SIG-M5 (cell line): ENCODE data around the gene ANKS1A.
"Not testable (repeated sequence)": the region's sequence is repeated elsewhere in the genome, so short reads cannot be mapped to it uniquely, and the experiment has no call there.

ENCODE experiments used
- DNase-seq: peaks from one replicate; lab custom pipeline; 2025; lab: John Stamatoyannopoulos, UW

ANKS1A gene

DNA sequence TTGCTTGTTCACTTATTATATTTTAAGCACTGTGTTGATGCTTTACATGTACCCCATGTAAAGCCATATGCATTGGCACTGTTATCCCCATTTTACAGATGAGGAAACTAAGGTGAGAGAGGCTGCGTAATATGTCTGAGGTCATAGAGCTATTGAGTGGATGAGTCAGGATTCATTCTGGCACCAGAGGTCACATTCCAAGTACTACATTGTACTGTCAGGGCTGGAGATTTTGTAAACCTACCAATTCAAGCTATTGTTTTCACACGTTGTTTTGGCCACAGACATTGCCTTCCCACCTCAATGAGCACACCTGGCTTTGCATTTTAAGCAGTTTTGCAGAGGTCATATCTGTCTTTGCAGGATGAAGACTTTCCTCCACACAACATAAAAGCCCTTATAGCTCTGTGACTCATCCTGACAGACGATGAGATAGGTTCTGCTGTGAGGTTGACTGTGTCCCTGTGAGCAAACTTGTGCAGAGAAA lies 33.2 kb downstream of the ANKS1A start:
- no peak for DNase-seq

DNA sequence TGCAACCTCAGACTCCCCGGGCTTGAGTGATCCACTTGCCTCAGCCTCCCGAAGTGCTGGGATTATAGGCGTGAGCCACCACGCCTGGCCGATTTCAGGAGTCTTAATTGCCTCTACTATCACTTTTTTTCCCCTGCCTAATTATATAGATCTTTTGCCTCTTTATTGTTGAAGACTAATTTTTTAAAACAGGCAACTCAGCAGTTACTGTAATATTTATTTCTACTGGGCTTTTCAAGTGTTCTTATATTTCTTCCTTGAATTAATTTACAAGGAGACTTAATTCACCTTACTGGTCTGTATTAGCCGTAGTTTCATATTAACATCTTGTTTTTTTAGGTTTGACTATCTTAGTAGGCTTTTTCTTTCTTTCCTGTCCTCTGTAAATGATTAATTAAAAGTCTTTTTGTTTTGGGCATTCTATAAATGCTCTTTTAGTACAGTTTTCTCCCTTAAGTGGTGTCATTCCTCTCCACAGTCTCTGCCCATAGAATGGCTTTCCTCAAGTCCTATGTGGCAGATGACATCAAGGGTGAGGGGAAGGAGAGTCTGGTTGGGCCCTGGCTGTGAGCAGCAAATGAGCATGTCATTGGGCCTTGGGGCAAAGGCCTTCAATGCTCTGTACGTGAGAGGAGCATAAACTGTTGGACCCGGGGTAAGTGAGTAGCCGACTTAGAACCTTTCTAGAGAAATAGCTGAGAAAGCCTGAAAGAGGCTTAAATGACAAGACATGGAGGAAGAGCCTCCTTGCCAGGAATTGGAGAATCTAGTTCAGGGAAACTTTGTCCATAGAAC lies 36.0 kb downstream of the ANKS1A start:
- no peak for DNase-seq

- no peak for DNase-seq
Observed at GRCh38 chr6:34926655-34927054, 37.6 kb downstream of the ANKS1A start.

GRCh38 chr6:34928220-34928619 lies 39.2 kb downstream of the ANKS1A start:
- no peak for DNase-seq

- DNase-seq = no peak
Observed at GRCh38 chr6:34928695-34929094, 39.6 kb downstream of the ANKS1A start.

DNA sequence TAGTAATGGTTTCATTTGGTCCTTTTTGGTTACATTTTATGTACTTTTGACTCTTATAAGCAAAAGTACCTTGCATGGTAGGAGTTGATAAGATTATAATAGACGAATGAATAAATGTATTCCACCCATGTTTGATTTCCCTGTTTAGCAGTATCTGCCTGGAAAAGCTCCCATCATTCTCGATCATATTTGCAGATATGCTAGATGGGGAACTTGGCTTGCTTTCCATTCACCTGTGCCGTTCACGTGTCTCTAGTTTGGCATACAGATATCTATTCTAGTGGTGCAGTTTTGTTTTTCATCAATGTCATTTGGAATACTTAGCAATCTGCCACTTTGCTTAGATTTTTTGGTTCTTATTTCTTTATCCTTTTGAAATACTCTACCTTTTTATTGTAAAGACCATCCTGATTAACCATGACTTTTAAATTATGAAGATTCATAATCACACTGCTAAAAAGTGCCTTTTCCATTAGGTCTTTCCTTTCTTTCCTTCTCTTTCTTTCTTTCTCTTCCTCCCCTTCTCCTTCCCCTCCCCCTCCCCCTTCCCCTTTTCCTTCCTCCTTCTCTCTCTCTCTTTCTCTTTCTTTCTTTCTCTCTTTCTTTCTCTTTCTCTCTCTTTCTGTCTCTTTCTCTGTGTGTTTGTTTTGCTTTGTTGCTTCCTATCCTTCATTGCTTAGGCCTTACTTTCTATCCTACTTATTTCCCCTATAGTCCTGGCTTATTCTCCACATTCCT lies 40.4 kb downstream of the ANKS1A start:
- no peak for DNase-seq

- DNase-seq = no peak
Observed at GRCh38 chr6:34930221-34930620, 41.2 kb downstream of the ANKS1A start.

DNA sequence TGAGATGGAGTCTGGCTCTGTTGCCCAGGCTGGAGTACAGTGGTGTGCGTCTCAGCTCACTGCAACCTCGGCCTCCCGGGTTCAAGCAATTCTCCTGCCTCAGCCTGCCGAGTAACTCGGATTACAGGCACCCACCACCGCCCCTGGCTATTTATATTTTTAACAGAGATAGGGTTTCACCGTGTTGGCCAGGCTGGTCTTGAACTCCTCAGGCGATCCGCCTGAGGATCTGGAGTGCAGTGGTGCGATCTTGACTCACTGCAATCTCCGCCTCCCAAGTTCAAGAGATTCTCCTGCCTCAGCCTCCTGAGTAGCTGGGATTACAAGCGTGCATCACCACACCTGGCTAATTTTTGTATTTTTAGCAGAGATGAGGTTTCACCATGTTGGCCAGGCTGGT lies 43.1 kb downstream of the ANKS1A start:
- DNase-seq = not testable (repeated sequence)

GRCh38 chr6:34934516-34934915 lies 45.5 kb downstream of the ANKS1A start:
- no peak for DNase-seq

DNA sequence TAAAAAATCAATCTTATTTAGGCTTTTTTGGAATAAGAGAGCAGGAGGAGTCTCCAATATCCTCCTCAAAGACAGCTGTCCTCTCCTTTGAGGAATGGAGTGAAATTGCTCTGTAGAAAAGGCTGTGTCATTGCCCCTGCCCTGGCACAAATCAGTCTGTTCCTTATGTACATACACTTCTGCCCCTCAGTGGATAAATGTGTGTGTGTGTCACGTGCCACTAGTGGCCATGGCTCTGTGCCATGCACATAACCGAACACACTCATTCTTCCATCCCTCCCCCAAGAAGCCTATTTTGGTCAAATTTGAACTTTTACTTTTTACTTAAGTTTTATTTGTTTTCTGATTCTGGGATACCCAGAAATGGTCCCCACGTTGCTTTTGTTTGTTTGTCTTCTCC lies 49.2 kb downstream of the ANKS1A start:
- DNase-seq = no peak

DNA sequence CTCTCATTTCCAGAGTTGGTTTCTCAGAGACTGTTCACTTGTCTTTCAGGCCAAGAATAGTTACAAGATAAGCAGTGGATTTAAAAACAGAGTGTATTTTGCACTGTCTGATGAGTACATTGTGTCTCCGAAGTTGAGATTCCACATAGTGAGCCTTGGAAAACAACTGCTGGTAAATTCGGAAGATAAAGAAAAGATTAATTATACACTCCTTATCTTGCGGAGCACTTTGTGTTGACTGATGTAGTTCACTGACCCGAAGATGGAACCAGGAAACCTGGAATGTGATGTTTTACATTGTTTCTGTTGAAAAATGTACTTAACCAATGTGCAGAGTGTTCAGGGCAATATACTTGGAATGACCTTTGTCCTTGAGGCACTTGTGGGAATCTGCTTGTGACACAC lies 51.0 kb downstream of the ANKS1A start:
- no peak for DNase-seq

- DNase-seq = no peak
Observed at GRCh38 chr6:34941421-34941820, 52.4 kb downstream of the ANKS1A start.

- no peak for DNase-seq
Observed at GRCh38 chr6:34945317-34945716, 56.3 kb downstream of the ANKS1A start.

- no peak for DNase-seq
Observed at GRCh38 chr6:34947561-34947960, 58.5 kb downstream of the ANKS1A start.

DNA sequence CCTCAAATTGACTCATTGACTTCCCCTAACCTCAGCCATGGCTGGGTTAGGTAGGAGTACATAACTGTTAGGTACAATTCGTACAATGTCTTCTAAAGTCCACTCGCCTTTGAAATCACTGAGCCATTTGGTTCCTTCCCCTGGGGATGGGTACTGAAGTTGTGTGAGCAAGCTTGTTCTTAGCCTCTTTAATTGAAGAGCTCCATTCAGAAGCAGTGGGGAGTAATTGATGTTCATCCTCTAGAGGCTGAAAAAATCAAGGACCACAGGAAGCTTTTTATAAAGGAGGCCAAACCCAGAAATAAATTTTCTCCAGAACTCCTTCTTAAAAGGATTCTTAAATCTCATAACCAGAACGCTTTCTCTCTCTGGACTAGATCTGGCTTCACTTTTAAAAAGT lies 60.6 kb downstream of the ANKS1A start:
- DNase-seq = no peak

DNA sequence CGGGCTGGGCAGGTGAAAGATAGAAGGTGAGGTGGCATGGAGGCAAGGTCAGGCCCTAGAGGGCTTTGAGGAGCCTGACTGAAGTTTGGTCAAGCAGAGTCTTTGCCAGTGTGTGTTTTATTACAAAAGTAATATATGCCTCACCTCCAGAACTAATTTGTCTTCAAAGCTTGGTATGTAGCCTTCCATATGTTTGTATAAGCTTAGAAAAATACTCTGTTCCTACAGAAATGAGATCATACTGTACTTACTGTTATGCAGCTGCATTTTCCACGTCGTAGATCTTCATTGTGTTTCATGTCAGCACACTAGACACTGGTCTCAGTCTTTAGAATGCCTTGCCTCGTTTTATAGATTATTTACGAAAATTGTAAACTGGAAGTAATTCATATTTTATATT lies 61.8 kb downstream of the ANKS1A start:
- DNase-seq = no peak

- DNase-seq = no peak
Observed at GRCh38 chr6:34951731-34952130, 62.7 kb downstream of the ANKS1A start.

GRCh38 chr6:34953061-34954025 lies 64.3 kb downstream of the ANKS1A start:
- DNase-seq = no peak

DNA sequence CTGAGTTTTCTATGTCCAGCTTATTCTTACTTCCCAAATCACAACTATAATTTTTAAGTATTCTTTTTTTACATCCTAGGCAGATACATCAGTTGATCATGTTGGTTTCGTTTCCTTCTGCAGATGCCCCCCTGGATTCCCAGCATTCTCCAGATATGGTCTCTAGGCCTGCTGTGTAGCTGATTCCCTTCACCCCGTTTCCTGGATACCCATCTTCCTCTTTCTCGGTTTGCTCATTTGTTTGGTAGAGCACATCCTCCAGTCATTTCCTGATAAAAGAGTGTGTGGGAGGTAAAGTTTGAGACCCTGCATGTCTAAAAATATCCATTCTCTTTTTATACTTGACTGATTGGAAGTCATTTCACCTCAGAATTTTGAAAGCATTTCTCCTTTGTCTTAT lies 66.4 kb downstream of the ANKS1A start:
- DNase-seq = no peak

DNA sequence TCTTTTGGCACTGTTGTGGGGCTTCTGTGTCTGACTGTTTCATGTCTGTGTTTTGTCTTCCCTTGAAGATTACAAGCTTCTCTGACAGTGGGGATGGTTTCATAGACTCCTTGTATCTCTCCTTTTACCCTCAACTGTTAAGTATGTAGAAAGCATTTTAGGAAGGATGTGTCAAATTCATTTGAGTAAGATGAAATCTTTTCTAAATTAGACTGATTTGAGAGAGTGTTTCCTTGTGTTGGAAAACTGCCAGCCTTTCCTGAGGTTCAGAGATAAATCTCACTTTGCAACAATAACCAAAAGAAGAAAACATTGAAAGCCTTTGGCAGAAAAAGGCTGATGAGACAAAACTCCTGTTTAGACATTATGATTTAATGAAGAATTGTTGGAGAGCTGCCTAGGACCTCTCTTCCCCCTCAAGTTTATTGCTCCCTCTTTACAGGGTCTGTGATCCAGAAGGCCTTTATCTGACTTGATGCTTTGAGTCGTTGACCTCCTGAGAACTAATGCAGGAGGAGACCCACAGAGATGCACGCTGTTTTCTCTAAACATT lies 68.3 kb downstream of the ANKS1A start:
- DNase-seq = no peak

DNA sequence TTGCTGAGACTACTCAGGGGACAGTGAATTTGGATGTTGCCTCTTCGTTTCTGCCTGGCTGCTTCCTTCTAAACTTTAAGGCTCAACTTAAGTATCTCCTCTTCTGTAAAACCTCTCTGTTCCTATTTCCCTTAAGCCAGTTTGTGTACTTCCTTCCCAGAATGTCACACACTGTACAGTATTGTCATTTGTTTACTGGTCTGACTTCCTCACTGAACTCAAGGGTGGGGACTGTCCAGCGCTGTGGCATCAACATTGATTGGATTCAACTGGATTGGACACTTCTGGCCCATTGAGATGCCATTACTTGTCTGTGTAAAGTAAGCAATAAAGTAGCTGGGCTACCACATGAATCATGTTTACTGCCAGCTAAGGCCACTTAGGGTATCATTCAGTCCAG lies 69.7 kb downstream of the ANKS1A start:
- no peak for DNase-seq

DNA sequence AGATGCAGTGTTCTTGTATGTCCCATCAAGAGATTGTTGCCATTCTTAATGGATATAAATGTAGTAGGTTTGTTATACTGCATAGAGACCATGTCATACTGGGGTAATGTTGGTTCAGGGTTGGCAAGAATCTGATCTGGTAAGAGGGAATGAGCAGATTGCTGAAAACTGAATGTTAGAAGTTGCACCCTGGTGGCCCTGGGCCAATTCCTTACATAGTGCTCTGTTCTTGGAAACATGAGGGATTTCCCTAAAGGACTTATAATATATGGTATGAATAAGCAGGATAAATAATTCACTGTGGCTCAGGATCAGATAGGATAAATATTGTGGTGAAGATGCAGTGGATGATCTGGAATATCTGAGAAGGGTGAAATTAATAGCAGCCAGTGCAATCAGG lies 70.2 kb downstream of the ANKS1A start:
- DNase-seq = no peak
